ENCODE data around the gene HOXD4. TPM values are rescaled to one million over a fixed set of nuclear protein-coding genes. Genes with fewer than 3 reads are reported as not detected.

The HOXD4 gene
- total and polyA plus RNA-seq, 2 experiments from 2014 or later = 1.4 to 2.5 TPM

GRCh38 chr2:176109192-176109901 is 42.0 kb upstream of the HOXD4 start:
- TF ChIP-seq EZH2 (IDR thresholded peaks at IDR 0.05; ENCODE audit: insufficient read depth, poor library complexity, severe bottlenecking) (no peak), EZH2phosphoT487 (IDR thresholded peaks at IDR 0.05; ENCODE audit: insufficient read depth, low read depth) (no peak)
- H3K9me2 ChIP-seq (ENCODE audit: insufficient read depth) = no peaks in the 10 kb centered on the region
- peak overlapping the region; percentile 95 for H3K4me2 ChIP-seq (ENCODE audit: unreplicated experiment)
- no peaks in the 10 kb centered on the region for H3K27me3 ChIP-seq (replicated peaks; ENCODE audit: insufficient read depth)
- peak overlapping the region; percentile 70 for H3K4me3 ChIP-seq
- WGBS, 2 experiments (ENCODE audit: low coverage in 1 of 2, low lambda C conversion rate in 2 of 2, missing lambda C conversion rate in 2 of 2) = 35 to 48% methylated on average over 25 to 26 of the region's 26 CpGs
- no peaks in the 10 kb centered on the region for H3K9me3 ChIP-seq (ENCODE audit: low read depth)
- H4K20me1 ChIP-seq (ENCODE audit: insufficient read depth) = no peaks in the 10 kb centered on the region
- in situ Hi-C loops (cut with MboI) = loop anchor here (25.0 kb wide), 1 partner anchor 1628 kb away; no protein-coding TSS in a partner anchor
- peaks cover 21% of the 10 kb centered on the region for H3F3A ChIP-seq (ENCODE audit: insufficient read depth)
- no peak overlapping the region for H2AFZ ChIP-seq
- H3K9ac ChIP-seq = peak overlapping the region; percentile 89
- peak overlapping the region; percentile 88 for H3K27ac ChIP-seq
- DNase-seq = peak; percentile 57
- H3K79me2 ChIP-seq (ENCODE audit: insufficient read depth) = peaks cover 96% of the 10 kb centered on the region
- H3K4me1 ChIP-seq (ENCODE audit: insufficient read depth) = no peaks in the 10 kb centered on the region; the same call in 1 of the 2 replicates
- peaks cover 15% of the 10 kb centered on the region for H3K36me3 ChIP-seq (ENCODE audit: low read depth)

GRCh38 chr2:176109946-176110345 is 41.4 kb upstream of the HOXD4 start:
- in situ Hi-C loops (cut with MboI) = loop anchor here (25.0 kb wide), 1 partner anchor 1627 kb away; no protein-coding TSS in a partner anchor
- no peak for TF ChIP-seq EZH2 (IDR thresholded peaks at IDR 0.05; ENCODE audit: insufficient read depth, poor library complexity, severe bottlenecking)
- TF ChIP-seq EZH2phosphoT487 (IDR thresholded peaks at IDR 0.05; ENCODE audit: insufficient read depth, low read depth) = no peak
- no peak overlapping the region for H2AFZ ChIP-seq
- no peaks in the 10 kb centered on the region; the same call in 1 of the 2 replicates for H3K4me1 ChIP-seq (ENCODE audit: insufficient read depth)
- no peak for DNase-seq
- peaks cover 15% of the 10 kb centered on the region for H3K36me3 ChIP-seq (ENCODE audit: low read depth)
- H3K9me3 ChIP-seq (ENCODE audit: low read depth) = no peaks in the 10 kb centered on the region
- H3K27ac ChIP-seq = peak overlapping the region; percentile 88
- H4K20me1 ChIP-seq (ENCODE audit: insufficient read depth) = no peaks in the 10 kb centered on the region
- peaks cover 21% of the 10 kb centered on the region for H3F3A ChIP-seq (ENCODE audit: insufficient read depth)
- H3K4me2 ChIP-seq (ENCODE audit: unreplicated experiment) = peak overlapping the region; percentile 95
- peak overlapping the region; percentile 70 for H3K4me3 ChIP-seq
- H3K27me3 ChIP-seq (replicated peaks; ENCODE audit: insufficient read depth) = no peaks in the 10 kb centered on the region
- H3K9me2 ChIP-seq (ENCODE audit: insufficient read depth) = no peaks in the 10 kb centered on the region
- peaks cover 96% of the 10 kb centered on the region for H3K79me2 ChIP-seq (ENCODE audit: insufficient read depth)
- WGBS, 2 experiments (ENCODE audit: low coverage in 1 of 2, low lambda C conversion rate in 2 of 2, missing lambda C conversion rate in 2 of 2) = 64% methylated on average over 4 of the region's 4 CpGs
- H3K9ac ChIP-seq = peak overlapping the region; percentile 89

- Histone ChIP-seq H3K79me2 (ENCODE audit: insufficient read depth) (peaks cover 96% of the 10 kb centered on the region), H3K36me3 (ENCODE audit: low read depth) (peaks cover 15% of the 10 kb centered on the region), H3K9ac (peak overlapping the region; percentile 89), H3K4me3 (peak overlapping the region; percentile 70), H3F3A (ENCODE audit: insufficient read depth) (peaks cover 21% of the 10 kb centered on the region), H3K27me3 (replicated peaks; ENCODE audit: insufficient read depth) (no peaks in the 10 kb centered on the region), H3K27ac (peak overlapping the region; percentile 88), H4K20me1 (ENCODE audit: insufficient read depth) (no peaks in the 10 kb centered on the region), H3K9me2 (ENCODE audit: insufficient read depth) (no peaks in the 10 kb centered on the region), H3K4me2 (ENCODE audit: unreplicated experiment) (peak overlapping the region; percentile 95), H3K9me3 (ENCODE audit: low read depth) (no peaks in the 10 kb centered on the region), H2AFZ (no peak overlapping the region), H3K4me1 (ENCODE audit: insufficient read depth) (no peaks in the 10 kb centered on the region; the same call in 1 of the 2 replicates)
- TF ChIP-seq EZH2phosphoT487 (IDR thresholded peaks at IDR 0.05; ENCODE audit: insufficient read depth, low read depth) (no peak), EZH2 (IDR thresholded peaks at IDR 0.05; ENCODE audit: insufficient read depth, poor library complexity, severe bottlenecking) (no peak)
- WGBS, 2 experiments (ENCODE audit: low coverage in 1 of 2, low lambda C conversion rate in 2 of 2, missing lambda C conversion rate in 2 of 2) = 34 to 41% methylated on average over 7 of the region's 7 CpGs
- DNase-seq = no peak
- in situ Hi-C loops (cut with MboI) = loop anchor here (25.0 kb wide), 1 partner anchor 1627 kb away; no protein-coding TSS in a partner anchor
Measured at GRCh38 chr2:176110415-176111308, 40.7 kb upstream of the HOXD4 start.

- in situ Hi-C loops (cut with MboI) = loop anchor here (25.0 kb wide), 1 partner anchor 1626 kb away; no protein-coding TSS in a partner anchor
- 8 to 13% methylated on average over 16 of the region's 16 CpGs for WGBS, 2 experiments (ENCODE audit: low coverage in 1 of 2, low lambda C conversion rate in 2 of 2, missing lambda C conversion rate in 2 of 2)
Measured at GRCh38 chr2:176111309-176111663, 40.1 kb upstream of the HOXD4 start.

More at GRCh38 chr2:176111309-176111663, 40.1 kb upstream of the HOXD4 start:
- TF ChIP-seq EZH2phosphoT487 (IDR thresholded peaks at IDR 0.05; ENCODE audit: insufficient read depth, low read depth) = no peak
- no peak for TF ChIP-seq EZH2 (IDR thresholded peaks at IDR 0.05; ENCODE audit: insufficient read depth, poor library complexity, severe bottlenecking)
- H3K9me2 ChIP-seq (ENCODE audit: insufficient read depth) = no peaks in the 10 kb centered on the region
- H3K9me3 ChIP-seq (ENCODE audit: low read depth) = no peaks in the 10 kb centered on the region
- H4K20me1 ChIP-seq (ENCODE audit: insufficient read depth) = no peaks in the 10 kb centered on the region
- H3K79me2 ChIP-seq (ENCODE audit: insufficient read depth) = peaks cover 96% of the 10 kb centered on the region
- peak overlapping the region; percentile 95 for H3K4me2 ChIP-seq (ENCODE audit: unreplicated experiment)
- H2AFZ ChIP-seq = no peak overlapping the region
- H3K4me3 ChIP-seq = peak overlapping the region; percentile 70
- peak overlapping the region; percentile 88 for H3K27ac ChIP-seq
- H3K36me3 ChIP-seq (ENCODE audit: low read depth) = peaks cover 15% of the 10 kb centered on the region
- peaks cover 17% of the 10 kb centered on the region for H3F3A ChIP-seq (ENCODE audit: insufficient read depth)
- no peaks in the 10 kb centered on the region for H3K27me3 ChIP-seq (replicated peaks; ENCODE audit: insufficient read depth)
- DNase-seq = peak; percentile 92
- peak overlapping the region; percentile 89 for H3K9ac ChIP-seq
- H3K4me1 ChIP-seq (ENCODE audit: insufficient read depth) = no peaks in the 10 kb centered on the region; the same call in 1 of the 2 replicates
